Tibial artery (tissue), 4 donors: ENCODE measurements around the gene PLA1A.
"Not testable (repeated sequence)": the region's sequence is repeated elsewhere in the genome, so short reads cannot be mapped to it uniquely, and the experiment has no call there.

Experiments used
- DNase-seq, 2 donors: peaks; one replicate each; pipeline ENCODE4 v3.0.0-alpha.2; 2019
- H3K27ac ChIP-seq, 2 donors: fragments of 200-600 bp; sonication (generic) in 1 of 2; 1 replicate in 1 of 2; 2 replicates in 1 of 2; pipeline ENCODE4 v1.5.1; 2018 to 2019; ENCODE audit warnings: mild to moderate bottlenecking in 1 of 2
- H3K27me3 ChIP-seq, 2 donors: fragments of 200-600 bp; sonication (generic) in 1 of 2; one replicate each; pipeline versions ENCODE4 v1.5.1 to v1.6.0; 2016 to 2019
- H3K36me3 ChIP-seq, 3 donors: fragments of 200-600 bp; sonication (generic) in 2 of 3; one replicate each; pipeline ENCODE4 v1.5.1; 2016 to 2019; ENCODE audit warnings: mild to moderate bottlenecking in 2 of 3
- H3K4me1 ChIP-seq, 4 donors: fragments of 200-600 bp; sonication (generic) in 2 of 4; 1 replicate in 3 of 4; 2 replicates in 1 of 4; pipeline ENCODE4 v1.5.1; 2016 to 2019
- H3K4me3 ChIP-seq, 2 donors: fragments of 200-600 bp; sonication (generic) in 1 of 2; 1 replicate in 1 of 2; 2 replicates in 1 of 2; pipeline ENCODE4 v1.5.1; 2018 to 2019; ENCODE audit warnings: mild to moderate bottlenecking in 2 of 2
- H3K9me3 ChIP-seq, 3 donors: fragments of 200-600 bp; sonication (generic) in 1 of 3; one replicate each; pipeline ENCODE4 v1.5.1; 2016 to 2019
- CTCF ChIP-seq, 2 experiments: fragments of 200-600 bp in 1 of 2; fragments of 450-650 bp in 1 of 2; IDR thresholded peaks; one replicate each; pipeline ENCODE4 v1.5.1; 2017 to 2019; ENCODE audit warnings: antibody characterized with exemption in 2 of 2, mild to moderate bottlenecking in 1 of 2, moderate library complexity in 1 of 2
- intact Hi-C: fragments of 100-400 bp; cut with DNase I; formaldehyde crosslinking; loops from one replicate; pipeline ENCODE4 v1.15.0; 2023; ENCODE audit warnings: low total_unique reads

PLA1A gene

GRCh38 chr3:119558626-119559317 lies 38.9 kb upstream of the PLA1A start:
- TF ChIP-seq CTCF (IDR thresholded peaks at IDR 0.05): no peak
- no peaks in the 10 kb centered on the region for H3K36me3 ChIP-seq
- H3K4me3 ChIP-seq: no peak overlapping the region
- no peaks in the 10 kb centered on the region for H3K4me1 ChIP-seq
- H3K27me3 ChIP-seq: no peaks in the 10 kb centered on the region
- DNase-seq: no peak
- no peaks in the 10 kb centered on the region for H3K9me3 ChIP-seq
- H3K27ac ChIP-seq: no peak overlapping the region
- intact Hi-C loops: no loop called here

GRCh38 chr3:119559441-119559963 lies 38.2 kb upstream of the PLA1A start, which contains the start of gene CD80:
Gene CD80 (minus strand): TSS chr3:119559614. CDS start chr3:119557728, 1,886 bp downstream.
- peak in 1 of 2 donors; percentile 41 for DNase-seq
- no peaks in the 10 kb centered on the region for H3K36me3 ChIP-seq

GRCh38 chr3:119560160-119560559 lies 37.5 kb upstream of the PLA1A start:
- no peak for TF ChIP-seq CTCF (IDR thresholded peaks at IDR 0.05)
- Histone ChIP-seq H3K36me3 (no peaks in the 10 kb centered on the region), H3K4me1 (no peaks in the 10 kb centered on the region), H3K4me3 (no peak overlapping the region), H3K27ac (no peak overlapping the region), H3K9me3 (no peaks in the 10 kb centered on the region), H3K27me3 (no peaks in the 10 kb centered on the region)
- DNase-seq: no peak
- intact Hi-C loops: no loop called here

More at GRCh38 chr3:119559441-119559963, 38.2 kb upstream of the PLA1A start, which contains the start of gene CD80:
- Histone ChIP-seq H3K9me3 (no peaks in the 10 kb centered on the region), H3K4me3 (no peak within 1 kb of the TSS), H3K4me1 (no peaks in the 10 kb centered on the region), H3K27ac (no peak within 1 kb of the TSS), H3K27me3 (no peaks in the 10 kb centered on the region)
- intact Hi-C loops: no loop called here
- no peak for TF ChIP-seq CTCF (IDR thresholded peaks at IDR 0.05)

GRCh38 chr3:119562307-119562961 lies 35.3 kb upstream of the PLA1A start:
- Histone ChIP-seq H3K27me3 (no peaks in the 10 kb centered on the region), H3K9me3 (no peaks in the 10 kb centered on the region), H3K4me3 (no peak overlapping the region), H3K36me3 (no peaks in the 10 kb centered on the region), H3K4me1 (no peaks in the 10 kb centered on the region), H3K27ac (no peak overlapping the region)
- DNase-seq: no peak
- intact Hi-C loops: no loop called here
- no peak for TF ChIP-seq CTCF (IDR thresholded peaks at IDR 0.05)

- intact Hi-C loops, H3K9me3 ChIP-seq: not testable (repeated sequence)
Measured at GRCh38 chr3:119563334-119563733, 34.4 kb upstream of the PLA1A start.

GRCh38 chr3:119569156-119569555 lies 28.5 kb upstream of the PLA1A start:
- no peaks in the 10 kb centered on the region for H3K36me3 ChIP-seq

More at GRCh38 chr3:119563334-119563733, 34.4 kb upstream of the PLA1A start:
- H3K4me3 ChIP-seq, DNase-seq, H3K36me3 ChIP-seq, H3K4me1 ChIP-seq, H3K27ac ChIP-seq, H3K27me3 ChIP-seq: not testable (repeated sequence)

More at GRCh38 chr3:119569156-119569555, 28.5 kb upstream of the PLA1A start:
- H3K27me3 ChIP-seq: peaks cover 0 to 5% of the 10 kb centered on the region in 2 donors
- no peaks in the 10 kb centered on the region for H3K9me3 ChIP-seq
- no peak for TF ChIP-seq CTCF (IDR thresholded peaks at IDR 0.05)
- peaks cover 0 to 2% (median 0%) of the 10 kb centered on the region in 4 donors for H3K4me1 ChIP-seq
- no peak overlapping the region for H3K4me3 ChIP-seq
- no peak for DNase-seq
- intact Hi-C loops: no loop called here
- no peak overlapping the region for H3K27ac ChIP-seq
